ENCODE results near the gene GDAP2. TPM values are rescaled to one million over a fixed set of nuclear protein-coding genes. Genes with fewer than 3 reads are reported as not detected.
A peak's percentile ranks its signal among the peaks of the same experiment; 100 is the strongest.

The GDAP2 gene
- total and polyA plus RNA-seq, 4 donors, result 3.0 to 16.8 (median 9.1) TPM

- no peak for TF ChIP-seq ATF3 (IDR thresholded peaks at IDR 0.05)
- no peak for TF ChIP-seq SP1 (IDR thresholded peaks at IDR 0.05)
- TF ChIP-seq EGR1 (IDR thresholded peaks at IDR 0.05; ENCODE audit: low read depth in 2 of 2), result no peak
Observed at GRCh38 chr1:117860896-117861610, 68.4 kb downstream of the GDAP2 start (continued).

GRCh38 chr1:117859901-117860300, 69.5 kb downstream of the GDAP2 start:
- Histone ChIP-seq H3K36me3 (ENCODE audit: control insufficient read depth in 4 of 4, insufficient read depth in 3 of 4, low read depth in 1 of 4, low read length in 3 of 4) (peaks cover 0 to 2% (median under 1%) of the 10 kb centered on the region in 4 donors), H3K4me3 (ENCODE audit: low read depth in 1 of 3, low read length in 3 of 3) (no peak overlapping the region), H3K27ac (ENCODE audit: low read depth in 1 of 2, low read length in 2 of 2) (no peak overlapping the region), H3K27me3 (ENCODE audit: control insufficient read depth in 4 of 4, insufficient read depth in 4 of 4, low read length in 3 of 4) (no peaks in the 10 kb centered on the region), H3K9ac (ENCODE audit: low read depth in 1 of 2, low read length in 2 of 2) (no peak overlapping the region), H3K4me1 (ENCODE audit: control insufficient read depth in 4 of 4, insufficient read depth in 4 of 4, low read length in 3 of 4) (no peaks in the 10 kb centered on the region), H3K9me3 (ENCODE audit: control insufficient read depth in 4 of 4, low read length in 3 of 4) (no peaks in the 10 kb centered on the region)
- DNase-seq (ENCODE audit: low spot score), result no peak
- 98% methylated on average over 4 of the region's 4 CpGs for WGBS
- TF ChIP-seq ATF3 (IDR thresholded peaks at IDR 0.05) (no peak), FOXA2 (IDR thresholded peaks at IDR 0.05) (no peak), YY1 (IDR thresholded peaks at IDR 0.05) (no peak), GABPA (IDR thresholded peaks at IDR 0.05 in 1 of 2, conservative IDR thresholded peaks at IDR 0.05 in 1 of 2) (no peak), TAF1 (conservative IDR thresholded peaks at IDR 0.05) (no peak), CTCF (IDR thresholded peaks at IDR 0.05; ENCODE audit: low read depth, low read length, missing input control) (no peak), RAD21 (IDR thresholded peaks at IDR 0.05) (no peak), NR2F2 (IDR thresholded peaks at IDR 0.05) (no peak), FOXA1 (IDR thresholded peaks at IDR 0.05) (no peak), HNF4A (conservative IDR thresholded peaks at IDR 0.05) (no peak), EGR1 (IDR thresholded peaks at IDR 0.05; ENCODE audit: low read depth in 2 of 2) (no peak), JUND (IDR thresholded peaks at IDR 0.05) (no peak), MAX (IDR thresholded peaks at IDR 0.05) (no peak), HNF4G (IDR thresholded peaks at IDR 0.05) (no peak)

GRCh38 chr1:117857418-117857817, 72.0 kb downstream of the GDAP2 start:
- Histone ChIP-seq H3K36me3 (ENCODE audit: control insufficient read depth in 4 of 4, insufficient read depth in 3 of 4, low read depth in 1 of 4, low read length in 3 of 4) (no peaks in the 10 kb centered on the region), H3K9ac (ENCODE audit: low read depth in 1 of 2, low read length in 2 of 2) (no peak overlapping the region), H3K27ac (ENCODE audit: low read depth in 1 of 2, low read length in 2 of 2) (no peak overlapping the region), H3K4me1 (ENCODE audit: control insufficient read depth in 4 of 4, insufficient read depth in 4 of 4, low read length in 3 of 4) (no peaks in the 10 kb centered on the region), H3K4me3 (ENCODE audit: low read depth in 1 of 3, low read length in 3 of 3) (no peak overlapping the region), H3K27me3 (ENCODE audit: control insufficient read depth in 4 of 4, insufficient read depth in 4 of 4, low read length in 3 of 4) (no peaks in the 10 kb centered on the region), H3K9me3 (ENCODE audit: control insufficient read depth in 4 of 4, low read length in 3 of 4) (no peaks in the 10 kb centered on the region)
- TF ChIP-seq EGR1 (IDR thresholded peaks at IDR 0.05; ENCODE audit: low read depth in 2 of 2), result no peak
- peak; percentile 8 to 14 for TF ChIP-seq HNF4A (conservative IDR thresholded peaks at IDR 0.05)
- no peak for TF ChIP-seq YY1 (IDR thresholded peaks at IDR 0.05)
- TF ChIP-seq TAF1 (conservative IDR thresholded peaks at IDR 0.05), result no peak
- TF ChIP-seq ZBTB33 (IDR thresholded peaks at IDR 0.05), result no peak
- no peak for TF ChIP-seq NR2F2 (IDR thresholded peaks at IDR 0.05)
- TF ChIP-seq JUND (IDR thresholded peaks at IDR 0.05), result no peak
- no peak for DNase-seq (ENCODE audit: low spot score)
- WGBS, result 47% methylated on average over 3 of the region's 3 CpGs
